Coronary artery (tissue), 2 donors: Measurements from ENCODE around the gene CTNNBL1.

Experiments
- DNase-seq: peaks from one replicate; pipeline ENCODE4 v3.0.0-alpha.2; 2017; ENCODE audit warnings: low spot score
- H3K27ac ChIP-seq, 2 donors: fragments of 200-600 bp; sonication (generic); one replicate each; pipeline ENCODE4 v1.5.1; 2016 to 2019
- H3K4me3 ChIP-seq: fragments of 200-600 bp; sonication (generic); 2 replicates; pipeline ENCODE4 v1.5.1; 2016; ENCODE audit warnings: mild to moderate bottlenecking, moderate library complexity
- TF ChIP-seq, protein P1 (sequence below): fragments of 200-600 bp; sonication (generic); IDR thresholded peaks from one replicate; pipeline ENCODE4 v1.5.1; 2019; ENCODE audit warnings: antibody characterized with exemption

Gene CTNNBL1

DNA sequence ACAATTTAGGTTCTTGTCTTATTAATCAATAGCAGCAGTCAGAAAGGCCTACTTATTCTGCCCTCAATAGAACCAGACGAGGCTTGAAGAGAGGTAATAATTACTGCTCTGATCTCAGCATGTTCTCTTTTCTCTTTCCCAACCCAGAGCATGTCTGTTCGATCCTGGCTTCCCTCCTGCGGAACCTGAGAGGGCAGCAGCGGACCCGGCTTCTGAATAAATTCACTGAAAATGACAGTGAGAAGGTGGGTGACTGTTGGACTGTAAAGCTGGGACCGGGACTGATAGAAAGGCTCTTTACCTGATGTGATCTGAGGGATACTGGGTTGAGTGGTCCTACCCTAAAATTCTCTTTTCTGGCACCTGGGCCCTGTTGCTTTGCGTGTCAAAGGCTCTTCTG, 146.1 kb downstream of the CTNNBL1 start:
- no peak for DNase-seq
- TF ChIP-seq, protein P1, sequence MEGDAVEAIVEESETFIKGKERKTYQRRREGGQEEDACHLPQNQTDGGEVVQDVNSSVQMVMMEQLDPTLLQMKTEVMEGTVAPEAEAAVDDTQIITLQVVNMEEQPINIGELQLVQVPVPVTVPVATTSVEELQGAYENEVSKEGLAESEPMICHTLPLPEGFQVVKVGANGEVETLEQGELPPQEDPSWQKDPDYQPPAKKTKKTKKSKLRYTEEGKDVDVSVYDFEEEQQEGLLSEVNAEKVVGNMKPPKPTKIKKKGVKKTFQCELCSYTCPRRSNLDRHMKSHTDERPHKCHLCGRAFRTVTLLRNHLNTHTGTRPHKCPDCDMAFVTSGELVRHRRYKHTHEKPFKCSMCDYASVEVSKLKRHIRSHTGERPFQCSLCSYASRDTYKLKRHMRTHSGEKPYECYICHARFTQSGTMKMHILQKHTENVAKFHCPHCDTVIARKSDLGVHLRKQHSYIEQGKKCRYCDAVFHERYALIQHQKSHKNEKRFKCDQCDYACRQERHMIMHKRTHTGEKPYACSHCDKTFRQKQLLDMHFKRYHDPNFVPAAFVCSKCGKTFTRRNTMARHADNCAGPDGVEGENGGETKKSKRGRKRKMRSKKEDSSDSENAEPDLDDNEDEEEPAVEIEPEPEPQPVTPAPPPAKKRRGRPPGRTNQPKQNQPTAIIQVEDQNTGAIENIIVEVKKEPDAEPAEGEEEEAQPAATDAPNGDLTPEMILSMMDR: no peak
- no peak overlapping the region for H3K27ac ChIP-seq
- no peak overlapping the region for H3K4me3 ChIP-seq

DNA sequence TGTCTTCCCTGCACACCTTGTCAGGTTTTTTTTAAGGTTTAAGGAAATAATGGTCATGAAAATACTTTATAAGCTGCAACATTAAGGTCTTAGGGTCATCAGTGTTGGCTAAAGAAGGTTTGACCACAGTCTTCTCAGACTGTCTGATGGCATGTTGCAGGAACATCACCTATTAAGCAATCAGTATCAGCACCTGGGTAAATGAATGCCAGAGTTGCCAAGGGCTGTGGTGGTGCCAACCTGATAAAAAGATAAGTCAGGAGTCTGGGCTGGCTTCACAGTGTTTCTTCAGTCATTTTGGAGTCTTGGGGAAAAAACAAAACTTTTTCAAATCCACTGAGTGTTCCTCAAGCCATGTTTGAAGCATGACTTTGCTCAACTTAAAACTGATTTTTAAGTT, 147.6 kb downstream of the CTNNBL1 start:
- no peak for DNase-seq
- Histone ChIP-seq H3K4me3 (no peak overlapping the region), H3K27ac (no peak overlapping the region)
- TF ChIP-seq, protein P1: no peak

GRCh38 chr20:37841971-37842370, 148.1 kb downstream of the CTNNBL1 start:
- no peak for DNase-seq
- TF ChIP-seq, protein P1: no peak
- Histone ChIP-seq H3K27ac (no peak overlapping the region), H3K4me3 (no peak overlapping the region)

DNA sequence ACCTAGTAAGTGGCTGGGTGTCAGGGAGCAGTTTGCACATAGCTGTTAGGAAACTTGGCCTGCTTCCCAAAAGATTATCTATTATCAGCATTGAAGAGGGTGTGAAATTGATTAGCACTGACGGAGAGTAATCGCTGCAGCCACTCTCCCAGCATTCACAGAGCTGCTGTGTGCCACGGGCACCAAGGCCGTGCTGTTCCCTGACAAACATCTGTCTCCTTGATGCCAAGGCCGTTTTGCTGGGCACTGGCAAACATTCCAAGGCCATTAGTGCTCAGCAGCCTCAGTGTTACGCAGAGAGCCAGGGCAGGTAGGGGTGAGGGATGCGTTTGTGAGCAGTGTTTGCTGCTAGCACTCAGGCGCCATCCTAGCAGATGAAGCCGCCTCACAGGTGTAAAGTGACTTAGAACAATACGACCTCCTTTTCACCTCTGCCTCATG, 151.4 kb downstream of the CTNNBL1 start:
- Histone ChIP-seq H3K4me3 (no peak overlapping the region), H3K27ac (no peak overlapping the region)
- no peak for DNase-seq
- TF ChIP-seq, protein P1: no peak

DNA sequence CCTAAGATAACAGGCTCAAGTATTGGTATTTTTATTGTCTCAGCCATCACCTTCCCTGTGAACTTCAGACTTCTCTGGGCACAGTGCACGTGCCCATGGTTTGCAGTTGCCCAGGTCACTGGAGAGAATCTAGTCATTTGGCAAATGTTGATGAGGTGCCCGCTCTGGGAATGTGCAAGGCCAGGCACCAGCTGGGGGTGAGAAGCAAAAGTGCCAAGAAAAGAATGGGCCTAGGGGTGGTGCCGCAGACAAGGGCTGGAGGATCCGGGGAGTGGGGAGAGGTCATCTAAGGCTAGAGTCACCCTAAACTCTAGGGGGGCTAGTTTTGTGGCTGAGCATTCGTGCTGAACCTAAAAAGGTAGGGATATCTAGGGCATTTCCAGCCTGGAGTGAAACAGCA, 152.0 kb downstream of the CTNNBL1 start:
- no peak for DNase-seq
- Histone ChIP-seq H3K27ac (no peak overlapping the region), H3K4me3 (no peak overlapping the region)
- TF ChIP-seq, protein P1: no peak

GRCh38 chr20:37846573-37846972, 152.7 kb downstream of the CTNNBL1 start:
- Histone ChIP-seq H3K27ac (no peak overlapping the region), H3K4me3 (no peak overlapping the region)
- DNase-seq: no peak
- TF ChIP-seq, protein P1: no peak

GRCh38 chr20:37848706-37849105, 154.9 kb downstream of the CTNNBL1 start:
- Histone ChIP-seq H3K4me3 (no peak overlapping the region), H3K27ac (no peak overlapping the region)
- DNase-seq: no peak
- TF ChIP-seq, protein P1: no peak
